Astrocyte of the hippocampus (primary cell): ENCODE measurements around the gene VDAC1.

Experiments
- DNase-seq: peaks from one replicate; pipeline ENCODE4 v3.0.0; 2011; ENCODE audit warnings: low read depth, low spot score

VDAC1 gene

DNA sequence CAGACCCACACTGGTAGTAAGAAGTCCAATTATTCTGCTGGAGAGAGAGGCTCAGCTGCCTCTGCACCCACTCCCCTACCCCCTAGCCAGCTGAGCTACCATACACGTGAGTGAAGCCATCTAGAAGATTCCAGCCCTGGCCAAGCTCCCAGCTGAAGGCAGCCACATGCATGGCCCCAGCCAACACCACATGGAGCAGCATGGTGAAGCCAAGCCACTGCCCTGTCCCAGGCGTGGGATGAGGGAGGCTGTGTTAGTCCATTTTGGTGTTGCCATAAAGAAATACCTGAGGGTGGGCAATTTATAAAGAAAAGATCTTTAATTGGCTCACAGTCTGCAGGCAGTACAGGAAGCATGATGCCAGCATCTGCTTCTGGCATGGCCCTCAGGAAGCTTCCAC is 20.0 kb upstream of the VDAC1 start:
- DNase-seq, result no peak

DNA sequence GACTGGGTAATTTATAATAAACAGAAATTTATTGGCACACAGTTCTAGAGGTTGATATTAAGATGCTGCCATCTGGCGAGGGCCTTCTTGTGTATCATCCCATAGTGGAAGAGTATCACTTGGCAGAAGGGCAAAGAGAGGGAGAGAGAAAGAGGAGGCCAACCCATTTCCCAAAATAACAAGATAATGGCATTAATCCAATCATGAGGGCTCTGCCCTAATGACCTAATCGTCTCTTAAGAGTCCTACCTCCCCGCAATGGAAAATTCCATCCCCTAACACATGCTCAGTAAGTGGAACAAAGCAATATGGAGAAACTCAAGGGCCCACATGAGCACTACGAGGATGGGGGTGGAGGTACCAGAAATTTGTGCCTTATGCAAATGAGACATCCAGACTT is 17.6 kb upstream of the VDAC1 start:
- DNase-seq, result no peak

DNA sequence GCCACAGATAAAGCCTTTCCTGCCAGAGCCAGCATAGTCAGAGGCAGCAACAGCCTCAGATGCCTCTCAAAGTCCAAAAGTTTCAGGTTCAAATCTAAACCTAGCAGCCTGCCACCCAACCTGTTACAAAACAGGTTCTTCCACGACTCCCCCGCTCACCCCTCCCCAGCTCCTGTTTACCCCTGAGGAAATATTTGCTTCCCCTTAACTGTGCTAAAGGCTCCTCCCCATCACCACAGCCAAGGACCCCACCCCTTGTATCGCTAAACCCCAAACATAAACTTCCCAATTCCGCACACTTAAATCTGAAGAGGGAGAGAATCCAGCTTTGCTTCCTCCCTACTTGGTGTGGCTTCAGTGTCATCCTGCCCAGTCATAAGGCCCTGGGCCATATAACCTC is 15.4 kb upstream of the VDAC1 start:
- DNase-seq, result no peak

DNA sequence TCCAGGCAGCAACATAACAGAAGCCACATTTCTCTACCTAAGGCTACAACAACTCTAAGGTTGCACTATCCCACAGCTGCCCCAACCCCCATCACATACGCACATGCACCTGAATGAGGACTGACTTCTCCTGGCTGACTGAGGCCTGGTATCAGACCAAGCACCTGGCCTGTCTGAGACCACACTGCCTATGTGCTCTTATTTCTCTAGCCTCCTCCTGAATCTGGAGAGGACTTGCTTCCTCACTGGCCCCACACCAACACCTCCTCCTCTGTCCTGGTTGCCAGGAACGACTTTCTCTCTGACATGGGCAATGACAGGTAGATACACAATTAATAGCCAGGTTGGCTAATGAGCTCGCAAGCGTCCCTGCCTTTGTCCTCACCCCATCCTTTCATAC is 14.9 kb upstream of the VDAC1 start:
- DNase-seq, result no peak

DNA sequence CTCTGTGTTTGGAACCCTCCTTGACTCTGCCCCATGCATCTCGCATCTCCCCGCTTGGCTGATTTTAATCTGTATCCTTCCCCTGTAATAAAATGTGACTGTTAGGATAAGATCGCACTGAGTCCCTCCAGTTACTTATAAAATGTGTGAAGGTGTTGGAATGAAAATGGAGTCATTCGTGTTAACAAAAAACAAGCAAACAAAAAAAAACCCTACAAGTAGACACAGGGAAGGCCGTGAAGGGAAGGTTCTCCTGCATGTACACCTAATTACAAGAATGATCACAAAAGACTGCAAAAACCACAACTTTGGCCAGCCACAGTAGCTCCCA is 14.2 kb upstream of the VDAC1 start:
- no peak for DNase-seq

DNA sequence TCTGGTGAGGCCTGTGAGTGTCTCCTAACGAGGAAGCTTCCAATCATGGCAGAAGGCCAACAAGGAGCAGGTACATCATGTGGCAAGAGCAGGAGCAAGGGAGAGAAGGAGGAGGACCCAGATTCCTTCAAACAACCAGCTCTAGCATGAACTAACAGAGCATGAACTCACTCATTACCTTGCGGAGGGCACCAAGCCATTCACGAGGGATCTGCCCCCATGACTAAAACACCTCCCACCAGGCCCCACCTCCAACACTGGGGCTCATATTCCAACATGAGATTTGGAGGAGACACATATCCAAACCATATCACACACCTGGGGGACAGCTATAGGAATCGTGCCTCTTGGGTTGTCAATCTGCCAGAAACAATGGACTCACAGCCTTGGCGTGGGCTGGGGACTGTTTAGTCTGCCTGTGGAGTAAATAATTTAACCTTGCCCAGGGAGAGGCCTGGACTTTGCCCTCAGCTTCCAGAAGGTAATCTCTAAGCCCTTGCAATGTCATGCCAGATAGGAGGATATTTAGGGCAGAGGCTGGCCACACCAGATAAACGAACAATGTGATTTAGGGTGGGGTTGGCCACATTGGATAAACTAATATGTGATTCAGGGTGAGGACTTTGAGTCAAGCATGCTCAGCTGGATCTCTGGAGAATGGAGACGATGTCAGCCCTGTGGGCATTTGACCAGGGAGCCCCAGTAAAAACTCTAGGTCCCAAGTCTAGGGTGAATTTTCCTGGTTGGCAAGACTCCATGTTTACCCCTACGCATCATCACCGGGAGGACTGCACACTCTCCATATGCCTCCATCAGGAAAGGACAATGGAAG is 13.6 kb upstream of the VDAC1 start:
- no peak for DNase-seq

DNA sequence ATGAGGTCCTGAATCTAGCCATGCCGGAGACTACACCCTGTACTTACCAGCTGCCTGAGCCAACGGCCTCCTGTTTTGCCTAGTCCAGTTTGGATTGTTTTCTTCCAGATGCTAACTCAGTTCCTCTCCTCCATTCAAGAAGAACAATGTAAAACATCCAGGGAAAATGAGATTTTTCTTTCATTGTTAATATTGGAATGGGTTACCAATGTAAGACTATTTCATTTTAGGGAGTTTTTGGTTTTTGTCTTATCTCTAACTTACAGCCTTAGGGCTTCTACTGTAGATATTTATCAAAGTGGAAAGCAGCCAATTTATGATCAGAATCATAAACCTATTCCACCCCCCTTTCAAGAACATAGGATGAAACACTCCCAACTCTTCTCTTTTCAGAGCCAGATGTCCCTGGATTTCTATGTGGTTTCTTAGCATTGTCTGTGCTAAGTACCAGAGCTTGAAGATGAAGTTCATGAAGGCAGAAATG is 3.5 kb upstream of the VDAC1 start:
- no peak for DNase-seq

DNA sequence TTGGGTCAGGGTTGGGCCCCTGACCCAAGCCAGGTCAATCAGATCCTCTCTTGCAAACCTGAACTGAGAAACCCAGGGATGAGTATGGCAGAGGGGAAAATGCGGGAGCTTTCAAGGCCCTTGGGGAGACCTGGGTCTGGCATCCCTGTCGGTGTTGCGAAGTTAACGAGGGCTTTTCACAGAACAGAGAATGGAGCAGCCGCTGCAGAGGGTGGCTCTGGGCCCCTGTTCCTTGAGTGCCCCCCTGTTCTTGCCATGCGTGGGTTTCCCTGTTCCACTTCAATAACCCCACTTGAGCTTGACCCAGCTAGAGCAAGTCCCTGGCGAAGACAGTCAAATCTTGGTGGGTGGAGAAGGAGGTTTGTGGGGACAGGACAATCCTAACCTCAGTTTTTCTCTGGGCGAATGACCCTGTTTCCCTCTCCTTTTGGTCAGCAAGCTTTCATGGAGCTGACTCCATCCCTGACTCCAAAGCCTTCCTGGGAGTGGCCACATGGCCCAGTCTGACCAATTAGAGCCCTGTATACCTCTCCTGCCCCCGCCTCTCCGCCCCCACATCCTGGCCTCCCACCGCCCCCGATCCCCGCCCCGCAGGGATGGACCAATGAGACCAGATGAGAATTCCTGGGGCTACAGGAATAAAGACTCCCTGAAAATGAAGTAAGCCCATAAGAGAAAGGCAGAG is 2.9 kb upstream of the VDAC1 start:
- no peak for DNase-seq

DNA sequence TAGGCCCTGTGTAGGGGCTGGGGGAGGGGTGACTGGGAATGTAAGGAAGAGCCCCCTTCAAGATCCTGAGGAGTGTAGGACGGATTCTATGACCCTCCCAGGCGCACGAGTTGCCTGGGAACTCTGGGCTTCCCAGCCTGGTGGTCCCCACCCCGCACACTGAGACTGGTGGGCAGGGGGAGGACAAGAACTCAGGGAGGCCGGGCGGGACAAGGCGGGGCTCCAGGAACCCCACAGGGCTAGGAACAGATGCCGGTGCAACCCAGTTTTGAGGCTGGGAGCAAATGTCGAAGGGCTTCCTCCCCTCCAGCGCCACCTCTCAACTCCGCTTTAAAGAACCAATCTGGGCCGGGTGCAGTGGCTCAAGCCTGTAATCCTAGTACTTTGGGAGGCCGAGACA is 1.3 kb upstream of the VDAC1 start:
- DNase-seq, result no peak

DNA sequence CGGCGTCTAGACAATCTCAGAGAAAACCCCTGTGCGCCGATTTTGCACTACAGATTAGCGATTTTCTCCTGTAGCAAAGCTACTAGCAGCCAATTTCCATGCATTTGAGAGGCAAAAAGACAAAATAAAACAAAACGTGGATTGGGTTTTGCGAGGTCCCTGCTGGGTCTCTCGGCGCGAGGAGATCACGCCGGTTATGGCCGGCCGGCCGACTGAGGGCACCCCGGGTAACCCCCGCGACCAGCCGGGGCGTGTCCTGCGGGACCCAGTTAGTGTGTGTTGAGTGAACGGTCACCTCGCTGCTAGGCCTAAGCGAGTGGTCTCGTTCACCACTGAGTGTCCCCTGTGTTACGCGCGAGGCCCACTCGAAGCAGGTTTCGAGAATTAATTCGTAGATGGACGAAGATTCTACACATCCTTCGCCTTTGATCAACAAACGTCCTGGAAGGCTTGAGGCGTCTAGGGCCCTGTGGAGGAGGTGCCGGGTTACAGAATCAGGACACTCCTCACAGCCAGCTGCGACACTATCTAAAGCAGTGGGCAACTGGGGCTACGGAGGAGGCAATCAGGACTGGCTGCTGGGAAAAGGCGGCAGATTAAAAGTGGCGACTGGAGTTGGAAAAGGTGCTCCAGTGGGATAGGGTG is 764 bp upstream of the VDAC1 start:
- no peak for DNase-seq

DNA sequence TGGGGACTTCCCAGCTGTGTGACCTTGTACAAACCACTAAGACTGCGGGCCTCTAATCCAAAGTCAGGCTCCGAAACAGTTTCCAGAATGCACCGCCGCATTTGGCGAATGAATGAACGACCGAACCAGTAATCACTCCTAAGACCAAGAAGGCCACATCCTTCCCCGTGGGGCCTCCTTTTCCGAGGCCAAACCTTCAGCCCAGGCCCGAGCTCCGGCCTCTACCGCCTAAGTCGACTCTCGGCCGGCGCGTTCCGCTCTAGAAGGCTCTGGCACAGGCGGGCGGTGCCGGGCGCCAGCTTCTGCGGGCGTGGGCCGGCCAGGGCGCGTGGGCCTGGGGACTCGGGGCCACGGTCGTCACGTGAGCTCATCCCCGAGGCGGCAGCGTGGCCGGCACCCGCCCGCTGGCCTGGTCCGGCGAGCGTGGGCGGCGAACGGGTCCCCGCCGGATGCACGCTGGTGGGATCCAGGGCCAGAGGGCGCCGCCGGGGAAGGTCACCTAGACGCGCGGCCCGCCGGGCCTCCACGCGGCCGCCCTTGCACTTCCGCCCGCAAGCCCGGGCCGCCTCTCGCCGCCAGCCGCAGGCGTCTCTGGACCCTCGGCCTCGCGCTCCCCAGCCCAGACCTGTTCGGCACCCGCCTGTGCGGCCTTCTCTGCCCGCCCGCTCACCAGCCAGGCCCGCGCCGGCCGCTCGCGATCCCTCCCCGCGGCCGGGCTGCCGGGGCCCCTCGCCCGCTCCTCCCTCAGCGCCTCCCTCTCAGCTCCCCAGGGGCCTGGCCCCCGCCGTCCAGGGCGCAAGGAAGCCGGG is 754 bp downstream of the VDAC1 start:
- DNase-seq, result peak; percentile 73

DNA sequence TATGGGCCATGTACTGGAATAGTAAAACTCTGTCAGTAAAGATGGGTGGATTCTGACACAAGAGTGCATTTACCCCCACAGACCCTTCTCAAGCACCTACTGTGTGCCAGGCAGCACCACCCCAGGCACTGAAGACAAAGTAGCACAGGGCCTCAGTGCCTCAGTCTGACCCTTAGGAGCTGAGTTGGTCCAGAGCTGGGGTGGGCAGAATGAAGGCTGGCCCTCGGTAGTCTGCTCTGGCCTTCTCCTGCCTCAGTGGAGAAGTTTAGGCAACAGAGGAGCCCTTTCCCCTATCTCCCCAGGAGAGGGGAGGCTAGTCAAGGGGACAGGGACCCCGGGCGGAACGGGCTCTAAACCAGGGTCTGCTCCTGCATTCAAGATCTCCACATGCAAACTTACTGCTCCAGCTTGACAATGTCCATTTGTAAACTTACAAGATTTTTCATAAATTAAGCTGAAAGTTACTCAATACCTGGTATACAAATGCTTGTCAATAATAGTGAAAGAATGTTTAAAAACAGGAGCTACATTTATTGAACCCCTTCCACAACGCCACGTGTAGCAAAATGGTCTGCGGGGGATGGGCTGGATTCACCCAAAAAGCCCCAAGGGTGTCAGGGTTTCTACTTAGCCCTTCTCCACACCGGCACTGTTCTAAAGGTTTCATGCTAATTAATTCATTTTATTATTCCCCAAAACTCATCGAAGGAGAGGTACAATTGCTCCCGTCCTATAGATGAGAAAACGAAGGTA is 1.5 kb downstream of the VDAC1 start:
- DNase-seq, result no peak

DNA sequence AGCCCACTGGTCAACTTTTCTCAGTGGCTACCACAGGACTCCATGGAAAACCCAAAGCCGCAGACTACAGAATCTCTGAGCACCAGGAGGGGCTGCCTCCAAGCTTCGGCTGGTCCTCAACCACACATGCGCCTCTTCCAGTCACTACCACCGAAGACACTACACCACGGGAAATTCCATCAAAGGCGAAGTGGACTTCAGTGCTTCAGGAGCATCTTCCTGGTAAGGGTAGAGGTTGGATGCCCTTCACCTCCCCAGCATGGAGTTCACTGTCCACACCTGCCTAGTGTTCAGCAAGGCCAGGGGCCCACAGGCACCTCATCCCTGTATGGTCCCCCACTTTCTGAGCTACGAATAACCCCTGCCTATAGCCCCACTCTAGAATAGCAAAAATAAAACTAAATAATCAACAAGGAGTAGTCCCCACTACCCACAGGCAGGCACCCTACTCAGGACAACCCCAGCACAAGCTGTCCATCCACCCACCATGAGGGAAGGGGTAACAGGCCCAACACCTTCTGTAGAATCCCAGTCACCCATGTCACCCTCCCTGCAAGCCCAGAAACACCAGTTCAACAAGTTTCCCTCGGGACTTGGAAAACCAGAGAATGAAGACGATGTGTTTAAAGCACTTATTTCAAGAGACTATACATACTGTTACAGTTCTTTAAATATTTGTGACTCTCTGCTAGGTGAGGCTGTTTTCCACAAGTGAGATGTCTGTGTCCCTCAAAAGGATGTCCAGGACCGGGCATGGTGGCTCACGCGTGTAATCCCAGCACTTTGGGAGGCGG is 2.6 kb downstream of the VDAC1 start:
- no peak for DNase-seq

DNA sequence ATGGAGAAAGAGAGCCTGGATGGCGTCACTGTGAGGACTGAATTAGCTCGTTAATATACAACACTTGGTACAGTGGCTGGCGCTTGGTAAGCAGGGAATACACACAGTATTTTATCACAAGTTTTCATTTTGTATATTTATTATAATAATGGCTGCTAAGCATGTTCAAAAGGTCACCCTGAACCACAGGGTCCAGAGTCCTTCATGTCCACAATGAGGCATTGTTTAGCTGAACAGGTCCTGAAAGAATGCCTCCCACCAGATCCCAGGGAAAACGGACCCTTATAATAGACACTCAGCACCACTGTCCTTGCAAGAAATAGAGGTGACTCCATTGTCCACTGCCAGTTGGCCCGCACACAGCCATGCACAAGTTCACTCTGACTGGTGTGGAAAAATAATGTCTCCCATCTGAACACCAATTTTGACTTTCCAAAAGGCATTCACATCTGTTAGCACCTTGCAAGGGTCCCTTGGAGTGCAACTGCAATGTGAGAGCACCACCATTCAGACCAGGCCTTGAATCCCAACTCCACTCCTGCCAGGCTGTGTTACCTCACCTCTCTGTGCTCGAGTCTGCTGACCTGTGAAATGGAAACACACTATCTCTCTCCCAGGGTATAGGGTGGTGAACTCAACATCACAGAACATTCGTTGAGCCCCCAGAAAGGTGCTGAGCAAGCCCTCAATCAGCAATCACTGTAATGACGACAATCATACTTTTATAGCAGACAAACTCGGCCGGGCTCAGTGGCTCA is 3.9 kb downstream of the VDAC1 start:
- DNase-seq, result no peak

DNA sequence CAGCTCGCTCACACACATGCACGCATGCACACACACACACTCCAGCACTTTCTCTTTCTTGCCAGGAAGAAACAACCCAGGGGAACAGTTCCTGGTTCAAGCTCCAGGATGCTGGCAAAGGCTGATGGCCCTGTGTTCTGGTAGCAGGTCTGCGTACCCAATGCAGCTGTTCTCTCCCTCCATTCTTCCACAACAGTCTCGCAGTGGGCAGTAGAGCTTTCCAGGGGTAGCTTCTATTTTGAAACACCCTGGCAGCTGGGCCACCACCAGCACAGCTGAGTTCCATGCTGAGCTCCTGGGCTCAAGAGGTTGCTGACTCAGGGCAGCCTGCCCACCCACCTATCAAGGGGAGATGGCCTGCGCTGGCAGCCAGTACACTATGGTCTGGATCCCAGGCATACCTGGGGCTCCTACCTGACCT is 4.7 kb downstream of the VDAC1 start:
- no peak for DNase-seq

DNA sequence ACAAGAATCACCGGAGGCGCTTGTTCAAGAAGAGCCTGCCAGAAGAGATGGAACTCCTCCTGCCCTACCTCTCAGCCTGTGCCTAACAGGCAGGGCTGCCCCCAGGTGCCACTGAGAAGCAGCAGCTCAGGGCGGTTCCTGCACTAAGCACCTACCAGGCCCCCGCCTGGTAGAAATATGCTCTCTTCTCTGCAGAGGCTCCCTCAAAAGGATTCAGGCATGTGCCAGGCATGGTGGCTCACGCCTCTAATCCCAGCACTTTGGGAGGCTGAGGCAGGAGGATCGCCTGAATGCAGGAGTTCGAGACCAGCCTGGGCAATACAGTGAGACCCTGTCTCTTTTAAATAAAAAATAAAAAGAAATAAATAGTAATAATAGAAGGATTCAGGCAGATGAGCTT is 6.0 kb downstream of the VDAC1 start:
- DNase-seq, result no peak

DNA sequence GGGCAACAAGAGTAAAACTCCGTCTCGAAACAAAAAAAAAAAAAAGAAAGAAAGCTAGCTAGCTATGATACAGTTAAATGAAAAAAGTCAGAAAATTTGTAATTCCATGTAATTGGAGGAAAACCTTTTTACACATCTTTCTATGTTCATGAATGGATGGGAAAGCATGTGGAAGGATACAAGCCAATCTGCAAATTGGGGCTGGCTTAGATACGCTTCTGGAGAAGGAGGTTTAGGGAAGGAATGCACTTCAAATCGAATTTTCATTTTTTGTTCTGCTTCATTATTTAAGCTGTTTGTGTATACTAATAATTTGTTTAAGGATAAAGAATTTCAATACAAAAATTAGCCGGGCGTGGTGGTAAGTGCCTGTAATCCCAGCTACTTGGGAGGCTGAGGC is 6.7 kb downstream of the VDAC1 start:
- no peak for DNase-seq

DNA sequence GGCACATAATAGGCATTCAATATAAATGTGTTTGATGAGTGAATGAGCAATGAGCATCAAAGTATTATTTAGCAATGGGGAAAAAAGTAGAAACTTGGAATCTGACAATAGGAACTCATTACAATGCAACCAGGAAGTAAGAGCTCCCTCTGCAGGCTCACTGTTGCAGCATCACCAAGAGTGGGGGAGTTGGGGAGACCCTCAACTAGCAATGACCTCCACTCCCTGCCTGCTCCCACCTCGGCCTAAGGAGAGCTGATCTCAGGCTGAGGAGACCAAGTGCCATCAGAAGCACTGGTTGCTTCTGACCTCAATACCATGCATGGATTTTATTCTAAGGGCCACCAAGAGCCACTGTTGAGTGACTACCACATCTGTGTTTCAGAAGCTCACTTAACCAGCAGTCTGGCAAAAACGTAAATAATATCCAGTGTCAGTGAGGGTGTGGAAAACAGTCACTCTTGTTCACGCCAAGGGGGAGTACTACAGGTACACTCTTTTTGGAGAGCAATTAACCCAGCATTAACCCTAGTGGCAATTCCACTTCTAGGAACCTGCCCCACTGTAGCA is 8.0 kb downstream of the VDAC1 start:
- no peak for DNase-seq

DNA sequence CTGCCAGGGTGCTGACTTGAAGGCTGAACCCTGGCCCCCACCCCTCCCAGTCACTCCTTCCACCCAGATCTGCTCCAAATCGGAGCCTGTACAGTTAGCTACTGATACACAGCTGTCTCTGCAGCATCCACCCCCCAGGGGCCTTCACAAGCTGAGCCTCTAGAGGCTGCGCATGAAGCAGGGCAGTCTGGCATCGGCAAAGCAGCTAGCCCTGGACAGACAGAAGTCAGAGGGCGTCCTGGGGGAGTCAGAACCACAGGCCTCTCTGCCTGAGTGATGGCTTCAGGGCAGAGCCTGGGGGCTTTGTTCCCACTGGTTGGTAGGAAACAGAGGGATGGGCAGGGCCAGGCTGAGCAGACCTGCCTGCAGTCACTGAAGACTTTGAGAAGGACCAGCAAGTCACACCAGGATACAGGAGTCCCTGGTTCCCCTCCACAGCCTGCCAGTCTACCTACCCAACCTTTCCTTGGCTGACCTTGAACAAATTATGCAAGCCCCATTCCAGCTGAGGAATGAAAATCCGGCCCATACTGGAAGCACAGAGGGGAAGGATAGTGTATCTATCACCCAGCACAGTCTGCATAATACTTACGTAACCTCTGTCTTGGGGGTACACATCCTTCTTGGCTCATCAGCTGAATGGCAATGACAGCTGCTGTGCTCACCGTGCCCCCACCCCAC is 8.8 kb downstream of the VDAC1 start:
- no peak for DNase-seq
